ENCODE results near the gene ATP8A2. TPM values are rescaled to one million over a fixed set of nuclear protein-coding genes. Genes with fewer than 3 reads are reported as not detected.

ATP8A2 gene
- total and polyA plus RNA-seq, 2 of the 8 experiments (the other 6 are each of a cell fraction or from before 2014, with no cell fraction given): 2.4 to 8.3 TPM

- POLR2A ChIA-PET (ENCODE audit: partially characterized antibody): no interaction called here
- 87% methylated on average over 7 of the region's 7 CpGs; no CpG with 5 or more reads in 1 of the 2 experiments for WGBS, 2 experiments (ENCODE audit: extremely low coverage in 1 of 2, insufficient coverage in 1 of 2, insufficient read length in 1 of 2, insufficient replicate concordance in 2 of 2, low coverage in 1 of 2, low lambda C conversion rate in 2 of 2, missing lambda C conversion rate in 1 of 2)
- no peak for DNase-seq (ENCODE audit: low read depth in 1 of 2, low spot score in 2 of 2)
- TF ChIP-seq SUZ12 (IDR thresholded peaks at IDR 0.05; ENCODE audit: low read length): no peak
- TF ChIP-seq FOSL1 (IDR thresholded peaks at IDR 0.05; ENCODE audit: insufficient read depth, low read depth, low read length): no peak
- no peak for TF ChIP-seq KDM5A (IDR thresholded peaks at IDR 0.05; ENCODE audit: low read length)
- TF ChIP-seq EZH2 (IDR thresholded peaks at IDR 0.05; ENCODE audit: low read depth, low read length, severe bottlenecking): no peak
- TF ChIP-seq CREB1 (IDR thresholded peaks at IDR 0.05): no peak
- TF ChIP-seq ASH2L (IDR thresholded peaks at IDR 0.05; ENCODE audit: low read length): no peak
- no peak for TF ChIP-seq SP1 (IDR thresholded peaks at IDR 0.05; ENCODE audit: low read depth, low read length)
- TF ChIP-seq TAF7 (optimal IDR thresholded peaks at IDR 0.05; ENCODE audit: borderline replicate concordance, low read depth, low read length): no peak
- no peak for TF ChIP-seq POU5F1 (IDR thresholded peaks at IDR 0.05; ENCODE audit: low read depth, low read length)
- TF ChIP-seq USF2 (IDR thresholded peaks at IDR 0.05; ENCODE audit: low read length): no peak
- TF ChIP-seq SRF (IDR thresholded peaks at IDR 0.05; ENCODE audit: low read depth, low read length): no peak
- no peak for TF ChIP-seq CHD2 (IDR thresholded peaks at IDR 0.05; ENCODE audit: low read length)
- no peak for TF ChIP-seq SAP30 (IDR thresholded peaks at IDR 0.05; ENCODE audit: insufficient read depth, insufficient replicate concordance, low read length)
- no peak for TF ChIP-seq EGR1 (IDR thresholded peaks at IDR 0.05; ENCODE audit: borderline replicate concordance, low read depth, low read length)
- TF ChIP-seq GTF2F1 (IDR thresholded peaks at IDR 0.05; ENCODE audit: borderline replicate concordance, low read depth, low read length): no peak
Observed at GRCh38 chr13:26020891-26021290, 649.1 kb downstream of the ATP8A2 start.

More at GRCh38 chr13:26020891-26021290, 649.1 kb downstream of the ATP8A2 start:
- Histone ChIP-seq H3K23ac (ENCODE audit: insufficient read length) (no peak overlapping the region), H2BK12ac (ENCODE audit: low read depth, low read length) (no peak overlapping the region), H4K91ac (replicated peaks; ENCODE audit: insufficient read length, low read length) (no peak overlapping the region), H3K56ac (replicated peaks; ENCODE audit: insufficient read length, low read depth, low read length) (no peak overlapping the region), H4K5ac (ENCODE audit: insufficient read length, low read depth, low read length) (no peak overlapping the region), H2BK120ac (replicated peaks; ENCODE audit: low read depth, low read length) (no peak overlapping the region), H2BK20ac (ENCODE audit: low read length) (no peak overlapping the region), H3K79me1 (ENCODE audit: low read depth, low read length) (no peaks in the 10 kb centered on the region), H3K18ac (ENCODE audit: extremely low read depth, low read length) (no peak overlapping the region), H2AFZ (ENCODE audit: low read length) (no peak overlapping the region), H3K9ac (replicated peaks in 1 of 4; ENCODE audit: extremely low read depth in 1 of 4, low read depth in 3 of 4, low read length in 3 of 4) (no peak overlapping the region), H3K4me3 (ENCODE audit: extremely low read depth in 1 of 4, insufficient read depth in 2 of 4, low read depth in 3 of 4, low read length in 4 of 4) (no peak overlapping the region), H4K20me1 (replicated peaks in 1 of 2; ENCODE audit: control insufficient read depth in 1 of 2, insufficient read depth in 2 of 2, low read length in 2 of 2) (no peaks in the 10 kb centered on the region), H3K27me3 (replicated peaks in 1 of 4; ENCODE audit: control insufficient read depth in 3 of 4, extremely low read depth in 1 of 4, insufficient read depth in 3 of 4, low read length in 3 of 4) (no peaks in the 10 kb centered on the region; a peak in 2 of 7 replicates), H3K27ac (ENCODE audit: low read depth, low read length) (no peak overlapping the region), H2BK5ac (ENCODE audit: low read depth, low read length) (no peak overlapping the region), H3K36me3 (ENCODE audit: control insufficient read depth in 2 of 4, insufficient read depth in 4 of 4, low read length in 3 of 4) (no peaks in the 10 kb centered on the region), H2AK5ac (ENCODE audit: low read depth, low read length) (no peak overlapping the region), H3K23me2 (ENCODE audit: low read depth, low read length) (no peaks in the 10 kb centered on the region), H3K9me3 (ENCODE audit: insufficient read depth in 2 of 2, low read depth in 1 of 2, low read length in 1 of 2) (no peaks in the 10 kb centered on the region), H3K4ac (replicated peaks; ENCODE audit: insufficient read length, low read depth, low read length) (no peak overlapping the region), H3K4me2 (ENCODE audit: insufficient read depth in 1 of 2, low read depth in 2 of 2, low read length in 2 of 2) (no peak overlapping the region), H2BK15ac (ENCODE audit: low read length) (no peak overlapping the region), H3K79me2 (ENCODE audit: control insufficient read depth in 1 of 2, insufficient read depth in 2 of 2, low read length in 2 of 2) (no peaks in the 10 kb centered on the region), H4K8ac (ENCODE audit: extremely low read depth, insufficient read depth, low read length) (no peak overlapping the region), H3K4me1 (replicated peaks in 1 of 4; ENCODE audit: control insufficient read depth in 3 of 4, insufficient read depth in 4 of 4, low read length in 3 of 4) (peaks cover 0 to 8% (median 4%) of the 10 kb centered on the region in 4 experiments; a peak in 5 of 7 replicates), H3K14ac (ENCODE audit: insufficient read length) (no peak overlapping the region)
- CTCF ChIA-PET (ENCODE audit: partially characterized antibody): interaction anchor here (1.6 kb wide), 1 partner anchor 184 kb away, joined by 3 read pairs; no protein-coding TSS in a partner anchor
- no peak for FAIRE-seq

Measured in H1 (cell line).